ENCODE results near the gene QRFP.

The QRFP gene

GRCh38 chr9:130890870-130891687, 5.5 kb downstream of the QRFP start:
- no peak for DNase-seq

DNA sequence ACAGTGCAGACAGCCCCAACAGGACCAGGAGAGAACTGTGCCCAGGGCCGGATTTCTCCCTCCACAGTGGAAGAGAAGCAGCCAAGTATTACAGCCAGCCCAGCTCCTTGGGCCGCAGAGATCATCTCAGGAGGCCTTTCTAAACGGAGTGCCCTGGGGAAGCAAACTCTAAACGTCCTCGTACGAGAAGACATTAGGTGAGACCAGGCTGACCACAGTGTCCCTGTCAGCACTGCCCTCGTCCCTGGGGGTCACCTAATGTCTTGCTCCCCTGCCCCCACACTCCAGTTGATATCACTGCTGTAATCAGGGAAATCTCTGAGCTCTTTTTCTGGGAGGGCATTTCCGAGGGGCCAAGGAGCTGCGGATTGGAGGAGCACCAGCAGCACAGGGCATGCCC, 6.5 kb downstream of the QRFP start:
- no peak for DNase-seq

DNA sequence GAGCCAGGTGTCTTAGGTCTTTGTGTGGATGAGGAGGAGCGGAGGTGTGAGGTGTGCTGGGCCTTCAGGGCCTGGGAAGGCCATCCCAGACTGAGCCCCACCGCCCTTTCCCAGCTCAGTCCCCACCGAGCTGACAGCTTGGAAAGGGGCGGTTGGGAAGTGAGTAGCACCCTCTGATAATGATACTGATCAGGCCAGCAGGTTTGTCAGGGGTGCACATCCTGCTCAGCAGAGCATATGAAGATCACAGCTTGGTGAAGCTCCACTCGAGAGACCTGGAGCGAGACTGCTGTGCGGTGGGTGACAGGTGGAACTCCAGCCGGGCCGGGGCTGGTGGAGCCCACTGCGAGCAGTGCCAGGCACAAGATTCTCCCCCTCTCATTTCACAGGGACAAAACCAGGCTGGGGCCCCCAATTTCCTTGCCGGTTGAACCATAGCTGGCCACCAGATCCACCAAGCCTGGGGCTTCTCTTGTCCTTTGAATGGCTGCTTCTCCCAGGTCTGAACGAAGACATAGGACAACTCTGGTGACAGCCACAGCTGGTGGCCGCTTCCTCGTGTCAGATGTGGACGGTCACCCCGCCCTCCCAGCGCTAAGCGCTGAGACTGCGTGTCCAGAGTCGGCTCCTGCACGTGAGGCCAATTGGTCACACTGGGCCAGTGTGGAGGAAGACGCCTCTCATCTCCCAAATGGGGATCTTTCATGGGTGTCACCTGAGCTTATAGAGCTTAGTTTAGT, 8.3 kb downstream of the QRFP start:
- no peak for DNase-seq

GRCh38 chr9:130887494-130888144, 9.0 kb downstream of the QRFP start:
- no peak for DNase-seq

DNA sequence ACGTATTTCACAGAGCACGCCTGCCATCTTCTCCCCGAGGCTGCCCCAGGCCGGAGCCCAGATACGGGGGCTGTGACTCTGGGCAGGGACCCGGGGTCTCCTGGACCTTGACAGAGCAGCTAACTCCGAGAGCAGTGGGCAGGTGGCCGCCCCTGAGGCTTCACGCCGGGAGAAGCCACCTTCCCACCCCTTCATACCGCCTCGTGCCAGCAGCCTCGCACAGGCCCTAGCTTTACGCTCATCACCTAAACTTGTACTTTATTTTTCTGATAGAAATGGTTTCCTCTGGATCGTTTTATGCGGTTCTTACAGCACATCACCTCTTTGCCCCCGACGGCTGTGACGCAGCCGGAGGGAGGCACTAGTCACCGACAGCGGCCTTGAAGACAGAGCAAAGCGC, 9.6 kb downstream of the QRFP start:
- DNase-seq, result no peak

- DNase-seq, result no peak
Observed at GRCh38 chr9:130885484-130886375, 10.9 kb downstream of the QRFP start.

- no peak for DNase-seq
Observed at GRCh38 chr9:130884542-130885483, 11.8 kb downstream of the QRFP start.

DNA sequence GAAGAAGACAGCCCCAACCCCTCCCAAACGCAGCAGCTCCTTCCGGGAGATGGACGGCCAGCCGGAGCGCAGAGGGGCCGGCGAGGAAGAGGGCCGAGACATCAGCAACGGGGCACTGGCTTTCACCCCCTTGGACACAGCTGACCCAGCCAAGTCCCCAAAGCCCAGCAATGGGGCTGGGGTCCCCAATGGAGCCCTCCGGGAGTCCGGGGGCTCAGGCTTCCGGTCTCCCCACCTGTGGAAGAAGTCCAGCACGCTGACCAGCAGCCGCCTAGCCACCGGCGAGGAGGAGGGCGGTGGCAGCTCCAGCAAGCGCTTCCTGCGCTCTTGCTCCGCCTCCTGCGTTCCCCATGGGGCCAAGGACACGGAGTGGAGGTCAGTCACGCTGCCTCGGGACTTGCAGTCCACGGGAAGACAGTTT, 12.5 kb downstream of the QRFP start:
- no peak for DNase-seq

DNA sequence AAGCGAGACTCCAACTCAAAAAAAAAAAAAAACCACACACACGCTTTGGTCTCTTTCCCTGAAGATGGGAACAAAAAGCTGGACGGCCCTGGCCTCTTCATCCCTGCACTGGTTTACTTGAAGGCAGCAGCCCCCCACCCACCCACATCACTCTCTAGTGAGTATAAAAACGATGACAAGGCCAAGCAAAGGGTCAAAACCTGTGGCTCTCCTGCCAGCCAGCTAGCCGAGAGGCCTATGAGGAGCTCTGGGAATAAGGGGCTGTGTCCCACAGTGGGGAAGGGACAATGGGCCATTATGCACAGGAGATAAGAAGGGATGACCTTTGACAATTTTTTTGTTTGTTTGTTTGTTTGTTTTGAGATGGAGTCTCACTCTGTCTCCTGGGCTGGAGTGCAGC, 13.1 kb downstream of the QRFP start:
- no peak for DNase-seq

DNA sequence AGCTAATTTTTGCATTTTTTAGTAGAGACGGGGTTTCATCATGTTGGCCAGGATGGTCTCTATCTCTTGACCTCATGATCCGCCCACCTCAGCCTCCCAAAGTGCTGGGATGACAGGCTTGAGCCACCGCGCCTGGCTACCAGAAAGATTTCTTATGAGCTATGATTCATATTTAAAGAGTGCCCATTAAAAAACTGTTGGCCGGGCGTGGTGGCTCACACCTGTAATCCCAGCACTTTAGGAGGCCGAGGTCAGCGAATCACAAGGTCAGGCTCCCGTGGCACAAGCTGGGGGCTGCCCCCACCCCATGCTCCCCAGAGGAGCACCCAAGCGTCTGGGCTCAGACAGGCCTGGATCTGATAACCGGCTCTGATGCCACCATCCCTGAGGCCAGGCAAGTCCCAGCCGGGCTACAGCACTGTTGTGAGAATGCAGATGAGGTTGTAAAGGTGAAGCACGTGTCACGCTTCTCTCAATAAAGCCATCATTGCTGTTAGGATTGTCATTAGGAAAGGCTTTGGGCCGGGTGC, 13.9 kb downstream of the QRFP start:
- DNase-seq, result no peak

DNA sequence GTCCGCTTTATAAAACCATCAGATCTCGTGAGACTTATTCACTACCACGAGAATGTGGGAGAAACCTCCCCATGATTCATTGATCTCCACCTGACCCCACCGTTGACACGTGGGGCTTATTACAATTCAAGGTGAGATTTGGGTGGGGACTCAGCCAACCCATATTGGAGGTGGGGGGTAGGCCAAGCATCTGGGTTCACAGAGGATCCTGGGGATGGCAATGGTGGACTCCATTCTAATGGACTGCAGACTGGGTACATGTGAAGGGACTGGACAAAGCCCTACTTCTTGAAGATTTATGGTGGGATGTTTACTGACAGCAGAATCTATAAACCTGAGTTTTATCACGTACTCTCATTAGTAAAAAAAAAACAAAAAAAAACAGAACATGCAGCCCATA, 15.1 kb downstream of the QRFP start:
- no peak for DNase-seq

DNA sequence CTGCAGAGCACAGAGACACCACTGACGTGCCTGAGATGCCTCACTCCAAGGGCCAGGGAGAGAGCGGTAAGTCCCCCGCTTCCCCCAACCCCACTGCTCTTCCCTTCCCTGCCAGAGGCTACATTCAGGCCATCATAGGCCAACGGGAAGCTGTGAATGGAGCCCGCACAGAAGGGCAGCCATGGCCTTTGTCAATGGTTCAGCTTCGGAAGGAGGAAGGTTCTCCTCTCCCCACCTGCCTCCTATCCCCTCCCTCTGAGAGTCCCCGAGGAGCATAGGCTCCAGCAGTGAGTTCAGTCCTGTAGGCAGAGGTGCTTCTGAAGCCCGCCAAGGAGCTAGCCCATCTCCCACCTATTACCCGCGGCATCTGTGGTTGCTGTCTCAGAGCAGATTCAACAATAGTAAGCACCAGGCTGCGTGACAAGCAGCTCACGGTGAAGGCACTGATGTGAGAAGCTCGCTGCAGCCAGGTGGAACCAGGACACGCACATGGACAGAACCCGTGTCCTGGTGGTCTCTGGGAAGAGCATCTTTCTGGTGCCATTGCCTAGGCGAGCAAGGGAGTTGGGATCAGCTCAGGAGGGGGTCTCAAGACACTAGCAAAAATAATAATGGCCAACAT, 15.9 kb downstream of the QRFP start:
- DNase-seq, result no peak

- DNase-seq, result no peak
Observed at GRCh38 chr9:130879863-130880411, 16.7 kb downstream of the QRFP start.

DNA sequence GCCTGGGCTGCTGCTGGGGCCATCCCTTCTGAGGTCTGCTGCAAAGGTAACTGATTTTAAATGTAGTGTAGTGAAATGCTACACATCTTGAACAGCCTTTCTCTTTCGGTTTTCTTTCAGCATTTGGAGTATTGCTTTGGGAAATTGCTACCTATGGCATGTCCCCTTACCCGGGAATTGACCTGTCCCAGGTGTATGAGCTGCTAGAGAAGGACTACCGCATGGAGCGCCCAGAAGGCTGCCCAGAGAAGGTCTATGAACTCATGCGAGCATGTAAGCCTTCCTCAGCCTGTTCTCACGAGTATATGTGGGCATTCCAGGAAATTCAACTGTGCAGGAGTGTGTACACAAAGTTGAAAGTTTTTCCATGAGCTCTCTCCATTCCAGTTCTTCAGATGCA, 18.3 kb downstream of the QRFP start:
- DNase-seq, result no peak

GRCh38 chr9:130877300-130877699, 19.3 kb downstream of the QRFP start:
- DNase-seq, result no peak

- DNase-seq, result no peak
Observed at GRCh38 chr9:130874783-130875182, 21.8 kb downstream of the QRFP start.

DNA sequence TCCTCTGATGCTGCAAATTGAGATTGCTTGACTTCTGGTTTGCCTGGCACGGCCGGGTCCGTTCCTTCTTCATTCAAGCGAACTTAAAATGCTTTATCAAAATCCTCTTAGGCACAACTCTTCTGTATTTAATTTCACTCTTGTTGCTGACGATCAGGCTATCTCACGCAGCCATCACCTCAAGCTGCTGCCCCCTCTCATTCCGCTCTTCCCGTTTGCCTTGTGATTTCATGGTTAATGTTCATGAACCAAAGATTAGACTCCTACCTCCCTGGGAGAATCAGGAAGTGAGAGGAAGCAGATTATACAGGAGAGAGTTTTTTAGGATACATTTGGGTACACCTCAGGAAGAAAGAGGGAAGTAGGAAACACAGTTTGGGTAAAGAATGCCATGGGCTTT, 22.6 kb downstream of the QRFP start:
- DNase-seq, result no peak

DNA sequence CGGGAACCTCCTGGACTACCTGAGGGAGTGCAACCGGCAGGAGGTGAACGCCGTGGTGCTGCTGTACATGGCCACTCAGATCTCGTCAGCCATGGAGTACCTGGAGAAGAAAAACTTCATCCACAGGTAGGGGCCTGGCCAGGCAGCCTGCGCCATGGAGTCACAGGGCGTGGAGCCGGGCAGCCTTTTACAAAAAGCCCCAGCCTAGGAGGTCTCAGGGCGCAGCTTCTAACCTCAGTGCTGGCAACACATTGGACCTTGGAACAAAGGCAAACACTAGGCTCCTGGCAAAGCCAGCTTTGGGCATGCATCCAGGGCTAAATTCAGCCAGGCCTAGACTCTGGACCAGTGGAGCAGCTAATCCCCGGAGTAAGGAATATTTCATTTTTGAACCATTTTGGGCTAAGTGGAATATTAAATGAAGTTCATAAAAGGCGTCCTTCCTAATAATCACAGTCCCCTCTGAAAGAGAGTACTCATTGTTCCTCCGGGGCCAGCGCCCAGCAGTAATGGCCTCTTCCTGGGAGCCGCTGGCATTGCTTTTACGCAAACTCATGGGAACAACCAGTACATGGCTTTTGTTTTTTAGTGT, 23.6 kb downstream of the QRFP start:
- no peak for DNase-seq

GRCh38 chr9:130872508-130872907, 24.1 kb downstream of the QRFP start:
- no peak for DNase-seq

DNA sequence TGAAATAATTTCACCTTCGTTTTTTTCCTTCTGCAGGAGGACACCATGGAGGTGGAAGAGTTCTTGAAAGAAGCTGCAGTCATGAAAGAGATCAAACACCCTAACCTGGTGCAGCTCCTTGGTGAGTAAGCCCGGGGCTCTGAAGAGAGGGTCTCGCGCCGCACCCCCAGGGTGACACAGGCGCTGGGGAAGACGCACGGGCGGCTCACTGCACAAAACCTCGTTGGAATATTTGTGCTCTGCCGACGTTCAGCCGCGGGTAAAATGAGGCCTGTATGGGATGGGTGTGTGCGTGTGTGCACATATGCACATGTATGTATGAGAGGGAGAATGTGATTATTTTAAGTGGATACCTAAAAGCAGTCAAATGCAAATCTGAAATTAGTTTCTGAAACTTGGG, 24.5 kb downstream of the QRFP start:
- no peak for DNase-seq

Data from T-helper 9 cell (primary cell).